HCT116 (cell line): Measurements from ENCODE around the gene PODNL1. TPM values are rescaled to one million over a fixed set of nuclear protein-coding genes. Genes with fewer than 3 reads are reported as not detected.

Experiments used
- ATAC-seq: fragments of 200-7000 bp; cut with Tn5 transposase; 2 replicates; pipeline ENCODE4 v1.9.1; 2020; ENCODE audit warnings: mild to moderate bottlenecking, moderate library complexity
- BruUV-seq: library from RNA; stranded (reverse); fragments of 400-500 nt; replicated peaks from 2 replicates; lab custom pipeline; 2021; lab: Mats Ljungman, UMichigan
- CTCF ChIA-PET: fragments of 300-600 bp; sonication (Branson Sonifier 250); formaldehyde crosslinking; loops from one replicate; lab custom pipeline; 2021; ENCODE audit warnings: antibody characterized with exemption; lab: Charles Lee
- POLR2A ChIA-PET: fragments of 300-600, 350-600 bp; sonication (Branson Sonifier 250); formaldehyde crosslinking; loops from one replicate; lab custom pipeline; 2021; ENCODE audit warnings: antibody characterized with exemption; lab: Charles Lee
- RAD21 ChIA-PET, 2 experiments: fragments of 300-600 bp; sonication (Branson Sonifier 250); formaldehyde crosslinking; loops; one replicate each; lab custom pipeline; 2023; ENCODE audit warnings: low total read pairs in 2 of 2; ENCODE audit not compliant: uncharacterized antibody in 2 of 2, unreplicated experiment in 2 of 2, low non-redundant PET in 1 of 2; lab: Charles Lee
- DNase-seq: peaks from one replicate; pipeline ENCODE4 v3.0.0-alpha.2; 2010; ENCODE audit warnings: low read depth, low spot score
- H2AFZ ChIP-seq: fragments of 200-600 bp; shearing (Covaris generic), sonication (generic); 2 replicates; pipeline ENCODE4 v1.6.1; 2017; ENCODE audit warnings: low read depth, mixed run types, mixed read lengths, antibody characterized with exemption, low read length; ENCODE audit not compliant: poor library complexity, severe bottlenecking
- H3K27ac ChIP-seq: 2 replicates; pipeline ENCODE4 v1.5.1; 2012; ENCODE audit warnings: low read depth, low read length
- H3K27me3 ChIP-seq: fragments of 200-600 bp; sonication (generic); 2 replicates; pipeline ENCODE4 v1.6.1; 2016; ENCODE audit warnings: mixed run types, low read length, mixed read lengths; ENCODE audit not compliant: insufficient read depth
- H3K36me3 ChIP-seq, 2 experiments: fragments of 200-500 bp in 1 of 2; fragments of 200-600 bp in 1 of 2; sonication (Bioruptor generic) in 1 of 2; sonication (generic) in 1 of 2; 2 replicates each; pipeline versions ENCODE4 v1.5.1 to v1.6.1; 2014 to 2016; ENCODE audit warnings: low read length in 2 of 2, inconsistent platforms in 1 of 2, mixed read lengths in 1 of 2, mixed run types in 1 of 2; ENCODE audit not compliant: insufficient read depth in 2 of 2, control insufficient read depth in 1 of 2
- H3K4me1 ChIP-seq, 2 experiments: fragments of 200-600 bp in 1 of 2; sonication (generic) in 1 of 2; 2 replicates each; pipeline versions ENCODE4 v1.5.1 to v1.6.1; 2012 to 2017; ENCODE audit warnings: low read length in 2 of 2, inconsistent platforms in 1 of 2, mild to moderate bottlenecking in 1 of 2, mixed read lengths in 1 of 2, mixed run types in 1 of 2, moderate library complexity in 1 of 2; ENCODE audit not compliant: insufficient read depth in 2 of 2, control insufficient read depth in 1 of 2
- H3K4me2 ChIP-seq: fragments of 200-600 bp; sonication (generic); 2 replicates; pipeline ENCODE4 v1.6.1; 2017; ENCODE audit warnings: mixed run types, low read length, mixed read lengths
- H3K4me3 ChIP-seq, 2 experiments: fragments of 200-600 bp in 1 of 2; sonication (generic) in 1 of 2; replicated peaks in 1 of 2; 2 replicates each; pipeline ENCODE4 v1.5.1; 2011 to 2016; ENCODE audit warnings: low read length in 2 of 2, control low read depth in 1 of 2, low read depth in 1 of 2, mild to moderate bottlenecking in 1 of 2, mixed read lengths in 1 of 2, mixed run types in 1 of 2
- H3K79me2 ChIP-seq: fragments of 200-600 bp; sonication (generic); 2 replicates; pipeline ENCODE4 v1.6.1; 2017; ENCODE audit warnings: mild to moderate bottlenecking, mixed run types, low read length, moderate library complexity, mixed read lengths; ENCODE audit not compliant: insufficient read depth
- H3K9ac ChIP-seq: fragments of 200-600 bp; sonication (generic); 2 replicates; pipeline ENCODE4 v1.6.1; 2016; ENCODE audit warnings: low read length, mixed read lengths
- H3K9me2 ChIP-seq: fragments of 200-600 bp; sonication (generic), shearing (Covaris generic); 2 replicates; pipeline ENCODE4 v1.6.1; 2017; ENCODE audit warnings: mixed run types, mild to moderate bottlenecking, moderate library complexity; ENCODE audit not compliant: insufficient read depth
- H3K9me3 ChIP-seq, 2 experiments: fragments of 200-500 bp in 1 of 2; fragments of 200-600 bp in 1 of 2; sonication (Bioruptor generic) in 1 of 2; sonication (generic) in 1 of 2; 2 replicates each; pipeline ENCODE4 v1.6.1; 2014 to 2017; ENCODE audit warnings: low read length in 2 of 2, mixed read lengths in 2 of 2, inconsistent platforms in 1 of 2, low read depth in 1 of 2, mild to moderate bottlenecking in 1 of 2, mixed run types in 1 of 2, moderate library complexity in 1 of 2; ENCODE audit not compliant: control insufficient read depth in 1 of 2, insufficient read depth in 1 of 2
- H4K20me1 ChIP-seq: fragments of 200-600 bp; sonication (generic), shearing (Covaris generic); 2 replicates; pipeline ENCODE4 v1.6.1; 2017; ENCODE audit warnings: mixed run types, mild to moderate bottlenecking, moderate library complexity; ENCODE audit not compliant: insufficient read depth
- ATF3 ChIP-seq: IDR thresholded peaks from 2 replicates; pipeline ENCODE4 v1.6.1; 2012
- CBX3 ChIP-seq: IDR thresholded peaks from 2 replicates; pipeline ENCODE4 v1.6.1; 2012; ENCODE audit warnings: low read depth
- CTCF ChIP-seq, 3 experiments: fragments of 200-600 bp in 1 of 3; sonication (generic) in 1 of 3; IDR thresholded peaks in 2 of 3; conservative IDR thresholded peaks in 1 of 3; 2 replicates each; pipeline ENCODE4 v1.5.1; 2012 to 2017; ENCODE audit warnings: low read depth in 2 of 3, low read length in 2 of 3, antibody characterized with exemption in 1 of 3, borderline replicate concordance in 1 of 3, control low read depth in 1 of 3, mild to moderate bottlenecking in 1 of 3, mixed read lengths in 1 of 3, mixed run types in 1 of 3, moderate library complexity in 1 of 3; ENCODE audit not compliant: insufficient read depth in 1 of 3
- ELF1 ChIP-seq: IDR thresholded peaks from 2 replicates; pipeline ENCODE4 v1.6.1; 2012; ENCODE audit warnings: low read depth, borderline replicate concordance
- EZH2 ChIP-seq: fragments of 200-600 bp; sonication (generic); IDR thresholded peaks from 2 replicates; pipeline ENCODE4 v1.6.1; 2017; ENCODE audit warnings: antibody characterized with exemption, mixed run types
- FOSL1 ChIP-seq: IDR thresholded peaks from 2 replicates; pipeline ENCODE4 v1.6.1; 2012; ENCODE audit warnings: low read depth
- POLR2A ChIP-seq: IDR thresholded peaks from 2 replicates; pipeline ENCODE4 v1.7.0; 2011; ENCODE audit warnings: borderline replicate concordance; ENCODE audit not compliant: insufficient read depth, insufficient read length; ENCODE audit errors: extremely low read depth
- POLR2AphosphoS5 ChIP-seq: IDR thresholded peaks from 2 replicates; pipeline ENCODE4 v1.6.1; 2011; ENCODE audit warnings: mild to moderate bottlenecking, low read depth, low read length, moderate library complexity
- RAD21 ChIP-seq: IDR thresholded peaks from 2 replicates; pipeline ENCODE4 v1.6.1; 2012; ENCODE audit warnings: low read depth, mild to moderate bottlenecking
- SP1 ChIP-seq: IDR thresholded peaks from 2 replicates; pipeline ENCODE4 v1.6.1; 2012; ENCODE audit warnings: low read depth
- TCF7L2 ChIP-seq: IDR thresholded peaks from 2 replicates; pipeline ENCODE4 v1.7.0; 2011; ENCODE audit warnings: borderline replicate concordance, inconsistent platforms; ENCODE audit not compliant: insufficient read depth, insufficient read length; ENCODE audit errors: extremely low read depth
- intact Hi-C: fragments of 100-400 bp; cut with micrococcal nuclease; formaldehyde crosslinking; loops from 2 replicates; pipeline ENCODE4 v1.10.0; 2022
- total RNA-seq: library from RNA; stranded (reverse); gene quantifications from one replicate; pipeline ENCODE4 v1.2.1, GENCODE V29; 2021; ENCODE audit not compliant: unreplicated experiment
- TF ChIP-seq, protein P1 (sequence below): IDR thresholded peaks from 2 replicates; pipeline ENCODE4 v1.6.1; 2011; ENCODE audit warnings: mild to moderate bottlenecking, low read length, moderate library complexity; ENCODE audit not compliant: insufficient replicate concordance; ENCODE audit errors: extremely low read depth
- TF ChIP-seq, protein P2 (sequence below): IDR thresholded peaks from 2 replicates; pipeline ENCODE4 v1.6.1; 2012

The PODNL1 gene
- total RNA-seq, 1 experiment from 2014 or later = 0.71 TPM

- ChIA-PET RAD21 (no interaction called here), CTCF (no interaction called here), POLR2A (no interaction called here)
- ATAC-seq (no peak), DNase-seq (no peak)
- Histone ChIP-seq H3K79me2 (no peaks in the 10 kb centered on the region), H2AFZ (no peak overlapping the region), H3K27me3 (no peaks in the 10 kb centered on the region), H3K9ac (no peak overlapping the region), H3K4me2 (no peak overlapping the region), H3K36me3 (no peaks in the 10 kb centered on the region), H3K9me3 (no peaks in the 10 kb centered on the region), H3K9me2 (no peaks in the 10 kb centered on the region), H4K20me1 (no peaks in the 10 kb centered on the region), H3K4me1 (no peaks in the 10 kb centered on the region), H3K27ac (no peak overlapping the region), H3K4me3 (no peak overlapping the region)
- intact Hi-C loops = no loop called here
- TF ChIP-seq EZH2 = no peak
- TF ChIP-seq RAD21 = no peak
- TF ChIP-seq CTCF (IDR thresholded peaks at IDR 0.05 in 2 of 3, conservative IDR thresholded peaks at IDR 0.05 in 1 of 3; ENCODE audit: borderline replicate concordance in 1 of 3, insufficient read depth in 1 of 3, low read depth in 2 of 3, low read length in 2 of 3) = no peak
- TF ChIP-seq POLR2A = no peak
- BruUV-seq = no TSS peak
These were observed 43.7 kb downstream of the PODNL1 start for GRCh38 chr19:13894552-13894951.

DNA sequence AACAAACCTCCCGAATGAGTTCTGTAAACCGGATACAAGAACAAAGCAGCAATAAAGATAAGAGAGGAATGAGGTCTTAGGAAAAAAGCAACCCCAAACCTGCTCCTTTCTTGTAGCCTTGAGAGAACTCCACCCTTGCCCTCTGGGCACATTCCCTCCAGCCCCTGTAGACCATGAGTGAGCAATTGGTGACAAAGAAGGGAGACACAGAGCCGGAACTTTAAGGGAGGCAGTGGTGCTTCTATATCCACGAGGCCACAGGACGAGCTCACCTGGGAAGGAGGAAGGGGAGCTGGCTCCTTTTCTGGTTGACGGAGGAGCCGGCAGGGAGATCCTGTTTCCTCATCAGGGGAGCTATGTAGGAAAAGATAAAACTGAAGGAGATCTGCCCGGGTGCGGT, 45.3 kb downstream of the PODNL1 start:
- H3K4me3 ChIP-seq = no peak overlapping the region
- DNase-seq (no peak), ATAC-seq (no peak)
- H3K36me3 ChIP-seq = no peaks in the 10 kb centered on the region
- H3K4me1 ChIP-seq = peaks cover 0 to 4% of the 10 kb centered on the region in 2 experiments; a peak in 2 of 4 replicates
- H4K20me1 ChIP-seq = no peaks in the 10 kb centered on the region
- H3K79me2 ChIP-seq = no peaks in the 10 kb centered on the region
- CTCF ChIA-PET = interaction anchor here (0.6 kb wide), 1 partner anchor 146 kb away, joined by 3 read pairs; no protein-coding TSS in a partner anchor
- H3K9ac ChIP-seq = no peak overlapping the region
- POLR2A ChIA-PET = no interaction called here
- H3K27ac ChIP-seq = no peak overlapping the region
- RAD21 ChIA-PET = no interaction called here
- no peak overlapping the region for H2AFZ ChIP-seq
- no peaks in the 10 kb centered on the region for H3K9me3 ChIP-seq
- H3K9me2 ChIP-seq = no peaks in the 10 kb centered on the region
- H3K4me2 ChIP-seq = no peak overlapping the region
- H3K27me3 ChIP-seq = no peaks in the 10 kb centered on the region
- intact Hi-C loops = no loop called here
- BruUV-seq = no TSS peak
- TF ChIP-seq EZH2 (no peak), TCF7L2 (no peak), CBX3 (no peak), ATF3 (no peak), POLR2AphosphoS5 (no peak), FOSL1 (no peak), SP1 (no peak), RAD21 (no peak), CTCF (IDR thresholded peaks at IDR 0.05 in 2 of 3, conservative IDR thresholded peaks at IDR 0.05 in 1 of 3; ENCODE audit: borderline replicate concordance in 1 of 3, insufficient read depth in 1 of 3, low read depth in 2 of 3, low read length in 2 of 3) (no peak), ELF1 (no peak)
- TF ChIP-seq, protein P1, sequence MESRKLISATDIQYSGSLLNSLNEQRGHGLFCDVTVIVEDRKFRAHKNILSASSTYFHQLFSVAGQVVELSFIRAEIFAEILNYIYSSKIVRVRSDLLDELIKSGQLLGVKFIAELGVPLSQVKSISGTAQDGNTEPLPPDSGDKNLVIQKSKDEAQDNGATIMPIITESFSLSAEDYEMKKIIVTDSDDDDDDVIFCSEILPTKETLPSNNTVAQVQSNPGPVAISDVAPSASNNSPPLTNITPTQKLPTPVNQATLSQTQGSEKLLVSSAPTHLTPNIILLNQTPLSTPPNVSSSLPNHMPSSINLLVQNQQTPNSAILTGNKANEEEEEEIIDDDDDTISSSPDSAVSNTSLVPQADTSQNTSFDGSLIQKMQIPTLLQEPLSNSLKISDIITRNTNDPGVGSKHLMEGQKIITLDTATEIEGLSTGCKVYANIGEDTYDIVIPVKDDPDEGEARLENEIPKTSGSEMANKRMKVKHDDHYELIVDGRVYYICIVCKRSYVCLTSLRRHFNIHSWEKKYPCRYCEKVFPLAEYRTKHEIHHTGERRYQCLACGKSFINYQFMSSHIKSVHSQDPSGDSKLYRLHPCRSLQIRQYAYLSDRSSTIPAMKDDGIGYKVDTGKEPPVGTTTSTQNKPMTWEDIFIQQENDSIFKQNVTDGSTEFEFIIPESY = no peak
- TF ChIP-seq, protein P2, sequence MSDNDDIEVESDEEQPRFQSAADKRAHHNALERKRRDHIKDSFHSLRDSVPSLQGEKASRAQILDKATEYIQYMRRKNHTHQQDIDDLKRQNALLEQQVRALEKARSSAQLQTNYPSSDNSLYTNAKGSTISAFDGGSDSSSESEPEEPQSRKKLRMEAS = no peak
